Loucy (cell line): ENCODE data around the gene TUBG1.
"Not testable (repeated sequence)": the region's sequence is repeated elsewhere in the genome, so short reads cannot be mapped to it uniquely, and the experiment has no call there.

Experiments used
- H2AFZ ChIP-seq: fragments of 200-600 bp; sonication (generic); 2 replicates; pipeline ENCODE4 v1.6.0; 2016; ENCODE audit warnings: antibody characterized with exemption, mild to moderate bottlenecking, low read length, moderate library complexity
- H3F3A ChIP-seq: fragments of 200-600 bp; 2 replicates; pipeline ENCODE4 v1.6.0; 2016; ENCODE audit warnings: antibody characterized with exemption, low read depth, mild to moderate bottlenecking
- H3K27me3 ChIP-seq: fragments of 200-600 bp; sonication (generic); 2 replicates; pipeline ENCODE4 v1.6.1; 2014; ENCODE audit warnings: low read length, mild to moderate bottlenecking; ENCODE audit not compliant: insufficient read depth, poor library complexity, severe bottlenecking
- H3K36me3 ChIP-seq: fragments of 200-600 bp; sonication (generic); 2 replicates; pipeline ENCODE4 v1.6.1; 2016; ENCODE audit warnings: low read length; ENCODE audit not compliant: insufficient read depth
- H3K4me1 ChIP-seq: fragments of 200-600 bp; sonication (generic); 2 replicates; pipeline ENCODE4 v1.5.1; 2014; ENCODE audit warnings: low read length, mild to moderate bottlenecking; ENCODE audit not compliant: insufficient read depth, poor library complexity, severe bottlenecking
- H3K4me2 ChIP-seq: fragments of 200-600 bp; sonication (generic); 2 replicates; pipeline ENCODE4 v1.6.0; 2014; ENCODE audit warnings: antibody characterized with exemption, low read length, low read depth, mild to moderate bottlenecking; ENCODE audit not compliant: poor library complexity, severe bottlenecking
- H3K4me3 ChIP-seq: fragments of 200-600 bp; sonication (generic); 2 replicates; pipeline ENCODE4 v1.5.1; 2014; ENCODE audit warnings: low read length, mild to moderate bottlenecking, mixed read lengths; ENCODE audit not compliant: poor library complexity, severe bottlenecking
- H3K79me2 ChIP-seq: fragments of 200-600 bp; sonication (generic); 2 replicates; pipeline ENCODE4 v1.6.1; 2014; ENCODE audit warnings: low read length; ENCODE audit not compliant: insufficient read depth
- H3K9ac ChIP-seq: fragments of 200-600 bp; sonication (generic); 2 replicates; pipeline ENCODE4 v1.6.0; 2014; ENCODE audit warnings: mild to moderate bottlenecking, low read depth, low read length, moderate library complexity; ENCODE audit not compliant: poor library complexity, severe bottlenecking
- H3K9me2 ChIP-seq: fragments of 200-600 bp; sonication (generic); replicated peaks from 2 replicates; pipeline ENCODE4 v1.6.1; 2016; ENCODE audit warnings: low read depth, low read length, mixed read lengths
- H3K9me3 ChIP-seq: fragments of 200-600 bp; sonication (generic); 2 replicates; pipeline ENCODE4 v1.6.1; 2014; ENCODE audit warnings: mild to moderate bottlenecking, antibody characterized with exemption, low read length, low read depth; ENCODE audit not compliant: insufficient read depth
- H4K20me1 ChIP-seq: fragments of 200-600 bp; sonication (generic); 2 replicates; pipeline ENCODE4 v1.6.0; 2014; ENCODE audit warnings: antibody characterized with exemption, low read length, mild to moderate bottlenecking; ENCODE audit not compliant: insufficient read depth, poor library complexity, severe bottlenecking
- EZH2phosphoT487 ChIP-seq: fragments of 200-600 bp; IDR thresholded peaks from 2 replicates; pipeline ENCODE4 v1.6.1; 2018; ENCODE audit warnings: antibody characterized with exemption, mild to moderate bottlenecking, moderate library complexity, borderline replicate concordance
- TF ChIP-seq, protein P1 (sequence below): fragments of 200-600 bp; sonication (generic); conservative IDR thresholded peaks from 2 replicates; pipeline ENCODE4 v1.5.1; 2014; ENCODE audit warnings: mild to moderate bottlenecking, antibody characterized with exemption, low read length

The TUBG1 gene

DNA sequence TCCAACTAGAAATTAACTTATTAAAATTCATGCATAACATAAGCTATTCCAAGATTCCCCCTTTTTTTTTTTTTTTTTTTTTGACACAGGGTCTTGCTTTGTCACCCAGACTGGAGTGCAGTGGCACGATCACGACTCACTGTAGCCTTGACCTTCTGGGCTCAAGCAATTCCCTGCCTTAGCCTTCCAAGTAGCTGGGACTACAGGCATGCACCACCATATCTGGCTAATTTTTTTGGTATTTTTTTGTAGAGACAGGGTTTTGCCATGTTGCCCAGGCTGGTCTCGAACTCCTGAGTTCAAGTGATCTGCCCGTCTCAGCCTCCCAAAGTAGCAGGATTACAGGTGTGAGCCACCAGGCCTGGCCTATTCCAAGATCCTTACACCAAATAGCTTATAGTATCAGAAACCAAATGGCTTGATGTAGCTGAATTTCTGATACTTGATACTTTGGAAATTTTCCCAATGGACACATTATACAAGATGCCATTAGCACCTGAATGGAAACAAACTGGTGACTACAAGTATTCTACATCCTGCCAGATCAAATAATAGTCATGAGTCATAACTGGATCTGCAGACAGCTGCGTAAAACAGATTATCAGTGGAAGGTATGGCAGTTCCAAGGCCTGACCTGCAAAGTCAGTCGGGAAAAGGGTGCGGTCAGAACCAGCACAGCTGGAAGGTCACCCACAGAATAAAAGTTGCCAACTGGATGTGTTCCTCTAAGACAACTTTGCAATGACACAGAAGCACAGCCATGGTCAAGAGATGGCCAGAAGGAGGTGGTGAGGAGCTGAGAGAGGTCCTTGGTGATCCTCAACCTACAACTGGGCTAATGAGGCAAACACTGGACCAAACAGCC, 14.5 kb downstream of the TUBG1 start:
- no peak for TF ChIP-seq EZH2phosphoT487
- TF ChIP-seq, protein P1, sequence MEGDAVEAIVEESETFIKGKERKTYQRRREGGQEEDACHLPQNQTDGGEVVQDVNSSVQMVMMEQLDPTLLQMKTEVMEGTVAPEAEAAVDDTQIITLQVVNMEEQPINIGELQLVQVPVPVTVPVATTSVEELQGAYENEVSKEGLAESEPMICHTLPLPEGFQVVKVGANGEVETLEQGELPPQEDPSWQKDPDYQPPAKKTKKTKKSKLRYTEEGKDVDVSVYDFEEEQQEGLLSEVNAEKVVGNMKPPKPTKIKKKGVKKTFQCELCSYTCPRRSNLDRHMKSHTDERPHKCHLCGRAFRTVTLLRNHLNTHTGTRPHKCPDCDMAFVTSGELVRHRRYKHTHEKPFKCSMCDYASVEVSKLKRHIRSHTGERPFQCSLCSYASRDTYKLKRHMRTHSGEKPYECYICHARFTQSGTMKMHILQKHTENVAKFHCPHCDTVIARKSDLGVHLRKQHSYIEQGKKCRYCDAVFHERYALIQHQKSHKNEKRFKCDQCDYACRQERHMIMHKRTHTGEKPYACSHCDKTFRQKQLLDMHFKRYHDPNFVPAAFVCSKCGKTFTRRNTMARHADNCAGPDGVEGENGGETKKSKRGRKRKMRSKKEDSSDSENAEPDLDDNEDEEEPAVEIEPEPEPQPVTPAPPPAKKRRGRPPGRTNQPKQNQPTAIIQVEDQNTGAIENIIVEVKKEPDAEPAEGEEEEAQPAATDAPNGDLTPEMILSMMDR = no peak
- no peaks in the 10 kb centered on the region for H3K79me2 ChIP-seq
- no peaks in the 10 kb centered on the region for H3K4me1 ChIP-seq
- H3K9me3 ChIP-seq = no peaks in the 10 kb centered on the region
- H3K4me3 ChIP-seq = no peak overlapping the region
- no peaks in the 10 kb centered on the region for H3K27me3 ChIP-seq
- no peak overlapping the region for H2AFZ ChIP-seq
- no peaks in the 10 kb centered on the region for H3K9me2 ChIP-seq
- H3K4me2 ChIP-seq = no peak overlapping the region
- no peaks in the 10 kb centered on the region for H3K36me3 ChIP-seq
- no peaks in the 10 kb centered on the region for H3F3A ChIP-seq
- H4K20me1 ChIP-seq = no peaks in the 10 kb centered on the region
- H3K9ac ChIP-seq = no peak overlapping the region

DNA sequence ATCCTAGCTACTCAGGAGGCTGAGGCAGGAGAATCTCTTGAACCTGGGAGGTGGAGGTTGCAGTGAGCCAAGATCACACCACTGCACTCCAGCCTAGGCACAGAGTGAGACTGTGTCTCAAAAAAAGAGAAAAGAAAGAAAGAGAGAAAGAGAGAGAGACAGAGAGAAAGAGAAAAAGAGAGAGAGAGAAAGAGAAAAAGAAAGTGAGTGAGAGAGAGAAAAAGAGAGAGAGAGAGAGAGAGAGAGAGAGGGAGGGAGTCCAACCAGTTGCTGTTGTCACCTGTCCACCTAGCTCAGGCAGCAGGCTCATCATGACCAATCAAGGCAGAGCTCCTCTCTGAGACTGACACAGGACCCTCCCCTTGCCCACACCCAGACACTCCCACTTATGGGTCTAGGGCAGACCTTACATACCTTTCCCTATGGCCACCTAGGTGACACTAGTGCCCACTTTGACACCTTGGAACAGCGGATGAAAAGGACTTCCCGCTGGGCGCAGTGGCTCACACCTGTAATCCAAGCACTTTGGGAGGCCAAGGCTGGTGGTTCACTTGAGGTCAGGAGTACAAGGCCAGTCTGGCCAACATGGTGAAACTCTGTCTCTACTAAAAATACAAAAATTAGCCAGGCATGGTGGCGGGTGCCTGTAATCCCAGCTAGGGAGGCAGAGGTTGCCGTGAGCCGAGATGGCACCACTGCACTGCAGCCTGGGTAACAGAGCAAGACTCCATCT, 17.7 kb downstream of the TUBG1 start:
- not testable (repeated sequence) for H3K4me1 ChIP-seq, H3K4me3 ChIP-seq, H3K9me3 ChIP-seq, H3K79me2 ChIP-seq, H3K36me3 ChIP-seq, H3K27me3 ChIP-seq, H3K9ac ChIP-seq, H3K4me2 ChIP-seq, H4K20me1 ChIP-seq, H3K9me2 ChIP-seq, H2AFZ ChIP-seq, H3F3A ChIP-seq

DNA sequence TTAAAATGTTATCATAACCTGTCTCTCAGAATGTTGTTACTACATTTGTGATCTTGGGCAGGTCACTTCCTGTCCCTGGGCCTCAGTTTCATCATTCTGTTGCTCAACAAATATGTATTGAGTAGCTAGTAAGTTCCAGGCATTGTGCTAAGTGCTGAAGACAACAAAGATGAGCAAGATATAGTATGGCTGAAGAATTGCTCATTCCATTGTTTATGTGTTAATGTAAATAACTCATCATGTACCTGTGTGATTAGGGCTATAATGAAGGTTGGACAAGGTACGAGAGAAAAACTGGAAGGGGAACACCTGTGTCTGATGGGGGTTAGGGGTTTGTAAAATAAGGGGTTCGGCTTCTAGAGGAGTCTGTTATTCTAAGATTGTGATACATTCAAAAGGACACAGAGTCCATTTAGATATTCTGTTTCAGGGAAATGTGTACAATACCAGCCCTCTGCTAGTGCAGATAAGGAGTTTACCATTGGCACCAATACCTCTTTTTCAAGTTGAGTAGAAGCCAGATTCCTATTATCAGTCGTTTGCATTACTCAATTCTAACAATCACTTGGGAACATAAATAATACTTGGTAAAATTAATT, 20.0 kb downstream of the TUBG1 start:
- TF ChIP-seq, protein P1 = no peak
- TF ChIP-seq EZH2phosphoT487 = no peak
- Histone ChIP-seq H3K9me3 (no peaks in the 10 kb centered on the region), H3K9me2 (no peaks in the 10 kb centered on the region), H4K20me1 (no peaks in the 10 kb centered on the region), H3K79me2 (no peaks in the 10 kb centered on the region), H3K9ac (no peak overlapping the region), H2AFZ (peak overlapping the region; percentile 67; the same call in 1 of the 2 replicates), H3K27me3 (no peaks in the 10 kb centered on the region), H3K4me3 (no peak overlapping the region), H3K4me1 (no peaks in the 10 kb centered on the region), H3F3A (no peaks in the 10 kb centered on the region), H3K36me3 (no peaks in the 10 kb centered on the region), H3K4me2 (no peak overlapping the region)
